K562 (cell line): Measurements from ENCODE around the gene EPHA1. TPM values are rescaled to one million over a fixed set of nuclear protein-coding genes. Genes with fewer than 3 reads are reported as not detected.

Source experiments
- BRD4 ChIP-seq: fragments of 200-600 bp; sonication (generic); IDR thresholded peaks from 2 replicates; pipeline ENCODE4 v1.6.1; 2017; ENCODE audit warnings: inconsistent platforms
- CREM ChIP-seq: IDR thresholded peaks from 2 replicates; pipeline ENCODE4 v1.6.1; 2014; ENCODE audit warnings: antibody characterized with exemption, low read depth
- ELF4 ChIP-seq: fragments of 450-650 bp; formaldehyde crosslinking; IDR thresholded peaks from 2 replicates; pipeline ENCODE4 v1.4.0; 2022; ENCODE audit warnings: missing genetic modification characterization
- FOSL1 ChIP-seq: fragments of 200-800 bp; sonication (Bioruptor generic); conservative IDR thresholded peaks from 2 replicates; pipeline ENCODE4 v1.6.1; 2016; ENCODE audit warnings: missing genetic modification characterization, missing compliant biosample characterization
- FOXK2 ChIP-seq, 2 experiments: fragments of 450-650 bp; IDR thresholded peaks in 1 of 2; conservative IDR thresholded peaks in 1 of 2; 2 replicates each; pipeline ENCODE4 v1.6.1; 2016; ENCODE audit warnings: low read depth in 2 of 2, mild to moderate bottlenecking in 1 of 2
- HDAC1 ChIP-seq, 2 experiments: fragments of 450-650 bp; IDR thresholded peaks; 2 replicates each; pipeline ENCODE4 v1.6.1; 2016 to 2017; ENCODE audit warnings: inconsistent platforms in 1 of 2, mild to moderate bottlenecking in 1 of 2, moderate library complexity in 1 of 2
- MCM3 ChIP-seq: fragments of 450-650 bp; IDR thresholded peaks from 2 replicates; pipeline ENCODE4 v1.6.1; 2016
- STAT5A ChIP-seq: IDR thresholded peaks from 2 replicates; pipeline ENCODE4 v1.6.1; 2012; ENCODE audit warnings: low read length, inconsistent platforms, borderline replicate concordance
- SUPT5H ChIP-seq: fragments of 450-650 bp; IDR thresholded peaks from 2 replicates; pipeline ENCODE4 v1.6.1; 2016
- THRAP3 ChIP-seq: fragments of 450-650 bp; IDR thresholded peaks from 2 replicates; pipeline ENCODE4 v1.6.1; 2016; ENCODE audit warnings: mild to moderate bottlenecking, inconsistent platforms, borderline replicate concordance
- TOE1 ChIP-seq, 2 experiments: fragments of 450-650 bp in 1 of 2; sonication (generic) in 1 of 2; formaldehyde crosslinking in 1 of 2; IDR thresholded peaks; 2 replicates each; pipeline versions ENCODE4 v1.7.1 to v1.8.0; 2016 to 2022; ENCODE audit warnings: borderline replicate concordance in 2 of 2, mild to moderate bottlenecking in 2 of 2, antibody characterized with exemption in 1 of 2, inconsistent platforms in 1 of 2, low read depth in 1 of 2, missing genetic modification reagents in 1 of 2, moderate library complexity in 1 of 2
- ZEB2 ChIP-seq: fragments of 450-650 bp; IDR thresholded peaks from 2 replicates; pipeline ENCODE4 v1.6.1; 2016
- polyA plus RNA-seq, 8 experiments: library from polyadenylated mRNA; depleted of rRNA in 4 of 8; stranded (reverse) in 5 of 8; unstranded in 3 of 8; fragments of >200 nt; fragmentation: Nextera tagmentation in 2 of 8; fragmentation: Illumina TruSeq in 1 of 8; extraction: Ambion mirVana in 2 of 8; extraction: Trizol in 1 of 8; gene quantifications; 2 replicates each; pipeline versions ENCODE4 v1.2.1 to v1.2.3, GENCODE V29; 2011 to 2014; ENCODE audit warnings: inconsistent platforms in 1 of 8, missing spikeins in 1 of 8
- total RNA-seq, 7 experiments: library from RNA; depleted of rRNA in 6 of 7; stranded (reverse); fragments of >200 nt in 6 of 7; fragmentation: Illumina TruSeq in 2 of 7; extraction: Trizol in 2 of 7; gene quantifications; 2 replicates each; pipeline versions ENCODE4 v1.2.1 to v1.2.3, GENCODE V29; 2011 to 2021; ENCODE audit warnings: low replicate concordance in 1 of 7
- TF ChIP-seq, protein P1 (sequence below): fragments of 450-650 bp; formaldehyde crosslinking; IDR thresholded peaks from 2 replicates; pipeline ENCODE4 v1.4.0; 2020; ENCODE audit warnings: mild to moderate bottlenecking, mixed read lengths
- TF ChIP-seq, protein P2 (sequence below): IDR thresholded peaks from 2 replicates; pipeline ENCODE4 v1.6.1; 2011; ENCODE audit not compliant: insufficient read length; ENCODE audit errors: extremely low read depth
- TF ChIP-seq, protein P3 (sequence below): sonication (generic); formaldehyde crosslinking; IDR thresholded peaks from 2 replicates; pipeline ENCODE4 v1.8.0; 2022; ENCODE audit warnings: missing genetic modification reagents, mild to moderate bottlenecking, moderate library complexity, borderline replicate concordance
- TF ChIP-seq, protein P4 (sequence below): fragments of 450-650 bp; IDR thresholded peaks from 2 replicates; pipeline ENCODE4 v1.6.1; 2016; ENCODE audit warnings: missing biosample characterization, missing genetic modification characterization
- TF ChIP-seq, protein P5 (sequence below), 2 experiments: fragments of 450-650 bp; IDR thresholded peaks; 2 replicates each; pipeline ENCODE4 v1.6.1; 2016
- TF ChIP-seq, protein P6 (sequence below): fragments of 450-650 bp; formaldehyde crosslinking; conservative IDR thresholded peaks from 2 replicates; pipeline ENCODE4 v1.4.0; 2022; ENCODE audit warnings: mild to moderate bottlenecking, missing genetic modification characterization

EPHA1 gene
- total and polyA plus RNA-seq, 9 of the 15 experiments (the other 6 are each of a cell fraction or from before 2014, with no cell fraction given) = 0.22 to 0.57 (median 0.32) TPM; not detected in 6

DNA sequence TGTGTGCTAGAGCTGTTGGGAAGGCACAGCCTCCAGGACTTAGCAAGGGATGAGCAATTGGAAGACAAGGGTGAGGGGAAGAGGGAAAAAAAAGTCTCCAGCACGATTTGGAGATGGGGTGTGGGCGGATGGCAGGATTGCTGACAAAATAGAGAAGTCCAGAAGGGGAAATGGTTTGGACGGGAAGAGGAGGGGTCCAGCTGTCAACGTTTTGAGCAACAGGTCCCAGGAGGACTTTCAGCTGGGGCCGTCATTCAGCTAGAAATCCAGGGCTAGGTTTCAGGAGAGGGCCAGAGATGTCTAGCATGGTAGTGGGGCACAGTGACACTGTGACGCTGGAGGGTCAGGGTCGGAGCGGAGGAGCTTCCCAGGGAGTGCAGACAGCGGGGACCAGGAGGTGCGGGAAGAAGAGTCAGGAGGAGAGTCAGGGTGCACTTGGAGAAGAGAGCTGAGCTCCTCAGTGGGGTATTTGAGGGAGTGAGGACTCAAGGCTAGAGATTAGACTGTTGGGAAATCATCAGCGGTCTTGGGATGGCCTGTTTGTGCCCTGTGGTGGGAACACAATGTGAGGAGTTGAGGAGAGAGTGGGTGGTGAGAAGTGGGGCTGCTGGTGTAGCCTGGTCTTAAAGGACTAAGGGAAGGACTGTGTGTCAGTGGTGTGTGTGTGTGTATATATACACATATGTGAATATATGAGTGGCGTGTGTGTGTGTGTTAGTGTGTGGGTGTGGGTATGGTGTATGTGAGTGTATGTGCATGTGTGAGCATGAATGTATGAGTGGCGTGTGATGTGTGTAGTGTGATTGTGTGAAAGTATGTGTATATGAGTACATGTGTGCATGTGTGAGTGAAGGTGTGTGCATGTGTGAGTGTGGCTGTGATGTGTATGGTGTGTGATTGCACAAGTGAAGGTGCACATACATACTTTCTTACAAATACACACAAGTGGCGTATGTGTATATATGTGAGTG is 23.7 kb downstream of the EPHA1 start (continued):
- TF ChIP-seq SUPT5H (peak; percentile 55), HDAC1 (IDR thresholded peaks at IDR 0.05) (peak in 1 of 2 experiments; percentile 33; a peak in 1 of 4 replicates), ELF4 (CRISPR knock-in tag) (peak; percentile 81; the same call in 1 of the 2 replicates), THRAP3 (0 out of 2 replicates have a peak, but pooled peaks have one; percentile 19), TOE1 (IDR thresholded peaks at IDR 0.05; ENCODE audit: borderline replicate concordance) (no peak), TOE1 (CRISPR knock-in tag; IDR thresholded peaks at IDR 0.05; ENCODE audit: borderline replicate concordance, low read depth) (0 out of 2 replicates have a peak, but pooled peaks have one; percentile 34), CREM (no peak), FOXK2 (conservative IDR thresholded peaks at IDR 0.05 in 1 of 2, IDR thresholded peaks at IDR 0.05 in 1 of 2; ENCODE audit: low read depth in 2 of 2) (peak in 1 of 2 experiments; percentile 33; a peak in 1 of 4 replicates), ZEB2 (no peak), STAT5A (peak; percentile 83; the same call in 1 of the 2 replicates), FOSL1 (no peak), BRD4 (no peak), MCM3 (no peak)
- TF ChIP-seq, protein P1, sequence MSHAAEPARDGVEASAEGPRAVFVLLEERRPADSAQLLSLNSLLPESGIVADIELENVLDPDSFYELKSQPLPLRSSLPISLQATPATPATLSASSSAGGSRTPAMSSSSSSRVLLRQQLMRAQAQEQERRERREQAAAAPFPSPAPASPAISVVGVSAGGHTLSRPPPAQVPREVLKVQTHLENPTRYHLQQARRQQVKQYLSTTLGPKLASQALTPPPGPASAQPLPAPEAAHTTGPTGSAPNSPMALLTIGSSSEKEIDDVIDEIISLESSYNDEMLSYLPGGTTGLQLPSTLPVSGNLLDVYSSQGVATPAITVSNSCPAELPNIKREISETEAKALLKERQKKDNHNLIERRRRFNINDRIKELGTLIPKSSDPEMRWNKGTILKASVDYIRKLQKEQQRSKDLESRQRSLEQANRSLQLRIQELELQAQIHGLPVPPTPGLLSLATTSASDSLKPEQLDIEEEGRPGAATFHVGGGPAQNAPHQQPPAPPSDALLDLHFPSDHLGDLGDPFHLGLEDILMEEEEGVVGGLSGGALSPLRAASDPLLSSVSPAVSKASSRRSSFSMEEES = no peak
- TF ChIP-seq, protein P2, sequence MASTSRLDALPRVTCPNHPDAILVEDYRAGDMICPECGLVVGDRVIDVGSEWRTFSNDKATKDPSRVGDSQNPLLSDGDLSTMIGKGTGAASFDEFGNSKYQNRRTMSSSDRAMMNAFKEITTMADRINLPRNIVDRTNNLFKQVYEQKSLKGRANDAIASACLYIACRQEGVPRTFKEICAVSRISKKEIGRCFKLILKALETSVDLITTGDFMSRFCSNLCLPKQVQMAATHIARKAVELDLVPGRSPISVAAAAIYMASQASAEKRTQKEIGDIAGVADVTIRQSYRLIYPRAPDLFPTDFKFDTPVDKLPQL = no peak
- TF ChIP-seq, protein P3, sequence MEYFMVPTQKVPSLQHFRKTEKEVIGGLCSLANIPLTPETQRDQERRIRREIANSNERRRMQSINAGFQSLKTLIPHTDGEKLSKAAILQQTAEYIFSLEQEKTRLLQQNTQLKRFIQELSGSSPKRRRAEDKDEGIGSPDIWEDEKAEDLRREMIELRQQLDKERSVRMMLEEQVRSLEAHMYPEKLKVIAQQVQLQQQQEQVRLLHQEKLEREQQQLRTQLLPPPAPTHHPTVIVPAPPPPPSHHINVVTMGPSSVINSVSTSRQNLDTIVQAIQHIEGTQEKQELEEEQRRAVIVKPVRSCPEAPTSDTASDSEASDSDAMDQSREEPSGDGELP (CRISPR knock-in tag) = peak; percentile 28; the same call in 1 of the 2 replicates
- TF ChIP-seq, protein P4, sequence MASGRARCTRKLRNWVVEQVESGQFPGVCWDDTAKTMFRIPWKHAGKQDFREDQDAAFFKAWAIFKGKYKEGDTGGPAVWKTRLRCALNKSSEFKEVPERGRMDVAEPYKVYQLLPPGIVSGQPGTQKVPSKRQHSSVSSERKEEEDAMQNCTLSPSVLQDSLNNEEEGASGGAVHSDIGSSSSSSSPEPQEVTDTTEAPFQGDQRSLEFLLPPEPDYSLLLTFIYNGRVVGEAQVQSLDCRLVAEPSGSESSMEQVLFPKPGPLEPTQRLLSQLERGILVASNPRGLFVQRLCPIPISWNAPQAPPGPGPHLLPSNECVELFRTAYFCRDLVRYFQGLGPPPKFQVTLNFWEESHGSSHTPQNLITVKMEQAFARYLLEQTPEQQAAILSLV (tag) = peak; percentile 58; the same call in 1 of the 2 replicates
- TF ChIP-seq, protein P5, sequence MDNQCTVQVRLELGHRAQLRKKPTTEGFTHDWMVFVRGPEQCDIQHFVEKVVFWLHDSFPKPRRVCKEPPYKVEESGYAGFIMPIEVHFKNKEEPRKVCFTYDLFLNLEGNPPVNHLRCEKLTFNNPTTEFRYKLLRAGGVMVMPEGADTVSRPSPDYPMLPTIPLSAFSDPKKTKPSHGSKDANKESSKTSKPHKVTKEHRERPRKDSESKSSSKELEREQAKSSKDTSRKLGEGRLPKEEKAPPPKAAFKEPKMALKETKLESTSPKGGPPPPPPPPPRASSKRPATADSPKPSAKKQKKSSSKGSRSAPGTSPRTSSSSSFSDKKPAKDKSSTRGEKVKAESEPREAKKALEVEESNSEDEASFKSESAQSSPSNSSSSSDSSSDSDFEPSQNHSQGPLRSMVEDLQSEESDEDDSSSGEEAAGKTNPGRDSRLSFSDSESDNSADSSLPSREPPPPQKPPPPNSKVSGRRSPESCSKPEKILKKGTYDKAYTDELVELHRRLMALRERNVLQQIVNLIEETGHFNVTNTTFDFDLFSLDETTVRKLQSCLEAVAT (IDR thresholded peaks at IDR 0.05) = 0 out of 4 replicates have a peak, but pooled peaks have one; percentile 38 to 43
- TF ChIP-seq, protein P6, sequence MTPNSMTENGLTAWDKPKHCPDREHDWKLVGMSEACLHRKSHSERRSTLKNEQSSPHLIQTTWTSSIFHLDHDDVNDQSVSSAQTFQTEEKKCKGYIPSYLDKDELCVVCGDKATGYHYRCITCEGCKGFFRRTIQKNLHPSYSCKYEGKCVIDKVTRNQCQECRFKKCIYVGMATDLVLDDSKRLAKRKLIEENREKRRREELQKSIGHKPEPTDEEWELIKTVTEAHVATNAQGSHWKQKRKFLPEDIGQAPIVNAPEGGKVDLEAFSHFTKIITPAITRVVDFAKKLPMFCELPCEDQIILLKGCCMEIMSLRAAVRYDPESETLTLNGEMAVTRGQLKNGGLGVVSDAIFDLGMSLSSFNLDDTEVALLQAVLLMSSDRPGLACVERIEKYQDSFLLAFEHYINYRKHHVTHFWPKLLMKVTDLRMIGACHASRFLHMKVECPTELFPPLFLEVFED (CRISPR knock-in tag) = peak; percentile 99
